HEK293 (cell line): Measurements from ENCODE around the gene PRKCD.

Source experiments
- CTCF ChIA-PET: fragments of 350-600 bp; formaldehyde crosslinking; extraction: SDS; loops from one replicate; lab custom pipeline; 2021; ENCODE audit warnings: antibody characterized with exemption; lab: Yijun Ruan, JAX
- POLR2A ChIA-PET: fragments of 300-600 bp; formaldehyde crosslinking; extraction: SDS; loops from one replicate; lab custom pipeline; 2020; ENCODE audit warnings: antibody characterized with exemption, inconsistent platforms; lab: Yijun Ruan, JAX
- H3K27ac ChIP-seq: fragments of 200-500 bp; sonication (Bioruptor generic); 2 replicates; pipeline ENCODE4 v1.5.1; 2014; ENCODE audit warnings: low read depth, low read length, control low read depth, inconsistent platforms; ENCODE audit errors: extremely low read depth
- H3K36me3 ChIP-seq, 2 experiments: fragments of 200-500 bp in 1 of 2; sonication (Bioruptor generic) in 1 of 2; 1 replicate in 1 of 2; 2 replicates in 1 of 2; pipeline ENCODE4 v1.5.1; 2014 to 2017; ENCODE audit warnings: inconsistent platforms in 2 of 2, low read length in 2 of 2; ENCODE audit not compliant: control insufficient read depth in 2 of 2, insufficient read depth in 1 of 2
- H3K4me1 ChIP-seq: fragments of 200-500 bp; sonication (Bioruptor generic); 2 replicates; pipeline ENCODE4 v1.5.1; 2014; ENCODE audit warnings: mild to moderate bottlenecking, low read length, inconsistent platforms; ENCODE audit not compliant: control insufficient read depth, insufficient read depth
- H3K4me3 ChIP-seq: 2 replicates; pipeline ENCODE4 v1.5.1; 2011; ENCODE audit warnings: low read depth, mild to moderate bottlenecking, control low read depth, low read length, moderate library complexity
- H3K9me3 ChIP-seq: fragments of 200-500 bp; sonication (Bioruptor generic); 2 replicates; pipeline ENCODE4 v1.5.1; 2014; ENCODE audit warnings: low read depth, low read length, inconsistent platforms; ENCODE audit not compliant: control insufficient read depth, insufficient read depth
- BCL11A ChIP-seq: fragments of 450-650 bp; formaldehyde crosslinking; IDR thresholded peaks from 2 replicates; pipeline ENCODE4 v1.5.1; 2016; ENCODE audit warnings: low read depth, missing biosample characterization, missing genetic modification characterization
- GFI1B ChIP-seq: fragments of 450-650 bp; formaldehyde crosslinking; IDR thresholded peaks from 2 replicates; pipeline ENCODE4 v1.5.1; 2016; ENCODE audit warnings: missing biosample characterization, missing genetic modification characterization
- GLIS2 ChIP-seq: fragments of 450-650 bp; formaldehyde crosslinking; IDR thresholded peaks from 2 replicates; pipeline ENCODE4 v1.5.1; 2016; ENCODE audit warnings: missing biosample characterization, missing genetic modification characterization
- OSR2 ChIP-seq: fragments of 450-650 bp; formaldehyde crosslinking; IDR thresholded peaks from 2 replicates; pipeline ENCODE4 v1.5.1; 2016; ENCODE audit warnings: missing biosample characterization, missing genetic modification characterization
- ZBTB21 ChIP-seq: fragments of 450-650 bp; formaldehyde crosslinking; IDR thresholded peaks from 2 replicates; pipeline ENCODE4 v1.5.1; 2017; ENCODE audit warnings: missing biosample characterization, missing genetic modification characterization
- ZBTB7A ChIP-seq: fragments of 450-650 bp; formaldehyde crosslinking; IDR thresholded peaks from 2 replicates; pipeline ENCODE4 v1.5.1; 2016; ENCODE audit warnings: low read depth, missing biosample characterization, missing genetic modification characterization
- ZFP37 ChIP-seq: fragments of 450-650 bp; formaldehyde crosslinking; IDR thresholded peaks from 2 replicates; pipeline ENCODE4 v1.5.1; 2016; ENCODE audit warnings: missing biosample characterization, missing genetic modification characterization
- ZIC2 ChIP-seq: fragments of 450-650 bp; formaldehyde crosslinking; IDR thresholded peaks from 2 replicates; pipeline ENCODE4 v1.5.1; 2016; ENCODE audit warnings: missing biosample characterization, missing genetic modification characterization
- ZNF121 ChIP-seq: fragments of 450-650 bp; formaldehyde crosslinking; IDR thresholded peaks from 2 replicates; pipeline ENCODE4 v1.5.1; 2016; ENCODE audit warnings: missing biosample characterization, missing genetic modification characterization
- ZNF133 ChIP-seq: fragments of 450-650 bp; formaldehyde crosslinking; IDR thresholded peaks from 2 replicates; pipeline ENCODE4 v1.5.1; 2016; ENCODE audit warnings: missing biosample characterization, missing genetic modification characterization
- ZNF146 ChIP-seq: fragments of 450-650 bp; formaldehyde crosslinking; IDR thresholded peaks from 2 replicates; pipeline ENCODE4 v1.5.1; 2016; ENCODE audit warnings: missing biosample characterization, missing genetic modification characterization
- ZNF302 ChIP-seq: fragments of 450-650 bp; formaldehyde crosslinking; IDR thresholded peaks from 2 replicates; pipeline ENCODE4 v1.5.1; 2016; ENCODE audit warnings: missing biosample characterization, missing genetic modification characterization, low read depth
- ZNF350 ChIP-seq: fragments of 450-650 bp; formaldehyde crosslinking; IDR thresholded peaks from 2 replicates; pipeline ENCODE4 v1.5.0; 2017; ENCODE audit warnings: missing biosample characterization, mild to moderate bottlenecking, missing genetic modification characterization
- ZNF416 ChIP-seq: fragments of 450-650 bp; formaldehyde crosslinking; IDR thresholded peaks from 2 replicates; pipeline ENCODE4 v1.5.1; 2016; ENCODE audit warnings: missing biosample characterization, missing genetic modification characterization
- ZNF48 ChIP-seq: fragments of 450-650 bp; formaldehyde crosslinking; IDR thresholded peaks from 2 replicates; pipeline ENCODE4 v1.5.1; 2016; ENCODE audit warnings: missing biosample characterization, missing genetic modification characterization
- TF ChIP-seq, protein P1 (sequence below): fragments of 450-650 bp; formaldehyde crosslinking; IDR thresholded peaks from 2 replicates; pipeline ENCODE4 v1.5.1; 2016; ENCODE audit warnings: missing biosample characterization, missing genetic modification characterization
- TF ChIP-seq, protein P2 (sequence below): fragments of 450-650 bp; formaldehyde crosslinking; IDR thresholded peaks from 2 replicates; pipeline ENCODE4 v1.5.1; 2017; ENCODE audit warnings: missing biosample characterization, missing genetic modification characterization
- TF ChIP-seq, protein P3 (sequence below): fragments of 450-650 bp; formaldehyde crosslinking; IDR thresholded peaks from 2 replicates; pipeline ENCODE4 v1.5.1; 2017; ENCODE audit warnings: missing biosample characterization, missing genetic modification characterization
- TF ChIP-seq, protein P4 (sequence below): fragments of 450-650 bp; IDR thresholded peaks from 2 replicates; pipeline ENCODE4 v1.5.1; 2018; ENCODE audit warnings: missing biosample characterization, missing genetic modification characterization

The PRKCD gene

DNA sequence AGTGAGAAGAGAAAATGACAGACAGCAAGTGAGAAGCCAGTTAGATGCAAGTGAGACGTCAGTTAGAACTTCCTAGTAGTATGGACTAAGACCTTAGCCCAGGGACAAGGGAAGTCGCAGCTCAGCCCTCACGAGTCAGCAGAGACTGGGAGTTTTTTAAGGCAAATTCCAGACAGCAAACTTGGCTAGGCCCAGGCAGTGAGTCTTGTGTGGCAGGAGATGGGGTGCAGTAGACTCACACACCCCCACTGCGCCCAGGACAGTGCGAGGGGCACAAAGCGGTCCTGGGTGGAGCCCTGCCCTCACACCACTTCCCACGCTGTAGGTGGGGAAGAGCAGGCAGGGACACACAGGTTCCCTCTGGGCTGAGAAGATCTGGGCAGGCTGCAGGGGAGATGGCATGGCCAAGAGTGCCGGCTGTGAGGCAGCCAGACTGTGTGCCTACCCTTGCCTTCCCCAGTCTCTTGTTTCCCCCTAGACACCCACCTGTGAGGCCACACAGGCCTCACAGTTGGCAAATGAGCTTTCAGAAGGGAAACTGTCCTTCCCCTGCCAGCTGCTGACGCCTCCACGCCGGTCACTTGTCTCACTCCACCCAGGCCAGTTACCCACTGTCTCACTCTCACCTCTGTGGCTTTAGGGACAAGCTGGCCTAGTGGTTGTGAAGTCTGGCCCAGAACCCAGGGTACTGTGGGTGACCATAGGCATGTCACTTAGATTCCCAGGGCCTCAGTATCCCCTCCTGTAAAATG, 13.7 kb upstream of the PRKCD start:
- ChIA-PET POLR2A (no interaction called here), CTCF (interaction anchor here (0.6 to 1.4 kb wide), 3 partner anchors 11 to 48 kb away, joined by 3 read pairs; no protein-coding TSS in a partner anchor)
- no peak overlapping the region for H3K27ac ChIP-seq
- H3K36me3 ChIP-seq, result no peaks in the 10 kb centered on the region
- no peaks in the 10 kb centered on the region for H3K9me3 ChIP-seq
- H3K4me1 ChIP-seq, result no peaks in the 10 kb centered on the region
- TF ChIP-seq OSR2 (tag by site-specific recombination), result no peak
- TF ChIP-seq ZNF146 (tag by site-specific recombination), result no peak
- no peak overlapping the region for H3K4me3 ChIP-seq

DNA sequence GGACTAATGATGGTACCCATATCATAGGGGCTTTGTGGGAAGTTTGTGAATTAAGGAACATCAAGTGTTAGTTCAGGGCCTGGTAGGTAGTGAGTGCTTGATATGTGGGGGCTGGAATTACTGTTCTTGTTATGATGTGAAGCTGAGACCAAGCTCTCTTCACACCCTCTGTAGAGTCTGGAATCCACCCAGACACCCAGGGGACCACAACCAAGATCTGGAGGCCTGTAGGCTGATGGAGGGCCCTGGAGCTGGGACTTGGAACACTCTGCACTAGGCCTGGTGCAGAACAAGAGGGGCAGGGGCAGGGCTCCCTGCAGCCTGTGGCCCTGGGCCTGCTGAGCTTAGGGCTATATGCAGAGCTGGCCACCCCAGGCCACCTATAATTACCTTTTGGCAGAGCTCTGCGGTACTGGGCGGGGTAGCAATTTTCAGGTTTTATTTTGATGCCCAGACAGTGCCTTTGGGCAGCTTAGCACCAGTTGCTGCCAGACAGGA, 13.1 kb upstream of the PRKCD start:
- Histone ChIP-seq H3K9me3 (no peaks in the 10 kb centered on the region), H3K4me3 (no peak overlapping the region), H3K4me1 (no peaks in the 10 kb centered on the region), H3K36me3 (no peaks in the 10 kb centered on the region), H3K27ac (no peak overlapping the region)
- ChIA-PET CTCF (interaction anchor here (0.5 to 1.4 kb wide), 4 partner anchors 11 to 47 kb away, joined by 3 to 4 read pairs (median 3); no protein-coding TSS in a partner anchor), POLR2A (no interaction called here)
- TF ChIP-seq ZIC2 (tag by site-specific recombination), result peak; percentile 23; the same call in 1 of the 2 replicates
- no peak for TF ChIP-seq BCL11A

DNA sequence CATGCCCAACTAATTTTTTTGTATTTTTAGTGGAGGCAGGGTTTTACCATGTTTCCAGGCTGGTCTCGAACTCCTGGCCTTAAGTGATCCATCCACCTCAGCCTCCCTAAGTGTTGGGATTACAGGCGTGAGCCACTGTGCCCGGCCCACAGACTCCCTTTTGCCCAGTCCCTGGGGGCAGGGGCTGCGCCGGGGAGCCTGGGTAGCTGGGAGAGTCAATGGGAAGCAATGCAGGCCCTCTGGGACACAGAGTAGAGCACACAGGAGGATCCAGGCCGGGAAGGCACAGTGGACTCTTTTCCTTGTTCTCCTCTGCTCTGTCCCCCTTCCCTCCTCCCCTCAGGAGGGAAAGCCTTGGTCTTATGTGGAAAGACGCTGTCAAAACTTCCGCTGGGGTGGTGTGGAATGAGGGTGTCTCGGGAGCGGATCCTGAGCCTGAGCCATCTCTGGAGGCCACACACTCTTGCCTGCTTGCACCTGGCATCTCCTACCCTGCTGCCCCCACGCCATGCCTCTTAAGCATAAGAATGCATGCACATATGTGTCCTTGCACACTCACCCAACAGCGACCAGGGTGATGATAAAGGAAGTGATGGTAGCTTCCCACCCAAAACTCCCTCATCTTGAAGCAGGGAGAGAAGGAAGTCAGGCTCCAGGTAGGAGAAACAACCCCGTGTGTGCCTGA, 11.9 kb upstream of the PRKCD start:
- Histone ChIP-seq H3K4me3 (no peak overlapping the region), H3K27ac (no peak overlapping the region)
- CTCF ChIA-PET, result interaction anchor here (1.1 kb wide), 1 partner anchor 35 kb away, joined by 3 read pairs; no protein-coding TSS in a partner anchor

More for the DNA sequence above, 11.9 kb upstream of the PRKCD start:
- Histone ChIP-seq H3K9me3 (no peaks in the 10 kb centered on the region), H3K4me1 (no peaks in the 10 kb centered on the region), H3K36me3 (no peaks in the 10 kb centered on the region)
- POLR2A ChIA-PET, result no interaction called here
- TF ChIP-seq, protein P1, sequence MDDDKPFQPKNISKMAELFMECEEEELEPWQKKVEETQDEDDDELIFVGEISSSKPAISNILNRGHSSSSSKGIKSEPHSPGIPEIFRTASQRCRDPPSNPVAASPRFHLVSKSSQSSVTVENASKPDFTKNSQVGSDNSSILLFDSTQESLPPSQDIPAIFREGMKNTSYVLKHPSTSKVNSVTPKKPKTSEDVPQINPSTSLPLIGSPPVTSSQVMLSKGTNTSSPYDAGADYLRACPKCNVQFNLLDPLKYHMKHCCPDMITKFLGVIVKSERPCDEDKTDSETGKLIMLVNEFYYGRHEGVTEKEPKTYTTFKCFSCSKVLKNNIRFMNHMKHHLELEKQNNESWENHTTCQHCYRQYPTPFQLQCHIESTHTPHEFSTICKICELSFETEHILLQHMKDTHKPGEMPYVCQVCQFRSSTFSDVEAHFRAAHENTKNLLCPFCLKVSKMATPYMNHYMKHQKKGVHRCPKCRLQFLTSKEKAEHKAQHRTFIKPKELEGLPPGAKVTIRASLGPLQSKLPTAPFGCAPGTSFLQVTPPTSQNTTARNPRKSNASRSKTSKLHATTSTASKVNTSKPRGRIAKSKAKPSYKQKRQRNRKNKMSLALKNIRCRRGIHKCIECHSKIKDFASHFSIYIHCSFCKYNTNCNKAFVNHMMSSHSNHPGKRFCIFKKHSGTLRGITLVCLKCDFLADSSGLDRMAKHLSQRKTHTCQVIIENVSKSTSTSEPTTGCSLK (tag by site-specific recombination), result no peak
- TF ChIP-seq GFI1B (no peak), ZNF133 (no peak), ZBTB21 (tag by site-specific recombination) (no peak), ZNF48 (tag by site-specific recombination) (no peak), GLIS2 (tag by site-specific recombination) (no peak), ZNF121 (tag by site-specific recombination) (no peak), ZBTB7A (no peak), ZNF350 (no peak), ZFP37 (no peak), ZNF302 (tag by site-specific recombination) (no peak), ZNF416 (tag by site-specific recombination) (no peak)
- TF ChIP-seq, protein P2, sequence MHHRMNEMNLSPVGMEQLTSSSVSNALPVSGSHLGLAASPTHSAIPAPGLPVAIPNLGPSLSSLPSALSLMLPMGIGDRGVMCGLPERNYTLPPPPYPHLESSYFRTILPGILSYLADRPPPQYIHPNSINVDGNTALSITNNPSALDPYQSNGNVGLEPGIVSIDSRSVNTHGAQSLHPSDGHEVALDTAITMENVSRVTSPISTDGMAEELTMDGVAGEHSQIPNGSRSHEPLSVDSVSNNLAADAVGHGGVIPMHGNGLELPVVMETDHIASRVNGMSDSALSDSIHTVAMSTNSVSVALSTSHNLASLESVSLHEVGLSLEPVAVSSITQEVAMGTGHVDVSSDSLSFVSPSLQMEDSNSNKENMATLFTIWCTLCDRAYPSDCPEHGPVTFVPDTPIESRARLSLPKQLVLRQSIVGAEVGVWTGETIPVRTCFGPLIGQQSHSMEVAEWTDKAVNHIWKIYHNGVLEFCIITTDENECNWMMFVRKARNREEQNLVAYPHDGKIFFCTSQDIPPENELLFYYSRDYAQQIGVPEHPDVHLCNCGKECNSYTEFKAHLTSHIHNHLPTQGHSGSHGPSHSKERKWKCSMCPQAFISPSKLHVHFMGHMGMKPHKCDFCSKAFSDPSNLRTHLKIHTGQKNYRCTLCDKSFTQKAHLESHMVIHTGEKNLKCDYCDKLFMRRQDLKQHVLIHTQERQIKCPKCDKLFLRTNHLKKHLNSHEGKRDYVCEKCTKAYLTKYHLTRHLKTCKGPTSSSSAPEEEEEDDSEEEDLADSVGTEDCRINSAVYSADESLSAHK, result no peak
- TF ChIP-seq, protein P3, sequence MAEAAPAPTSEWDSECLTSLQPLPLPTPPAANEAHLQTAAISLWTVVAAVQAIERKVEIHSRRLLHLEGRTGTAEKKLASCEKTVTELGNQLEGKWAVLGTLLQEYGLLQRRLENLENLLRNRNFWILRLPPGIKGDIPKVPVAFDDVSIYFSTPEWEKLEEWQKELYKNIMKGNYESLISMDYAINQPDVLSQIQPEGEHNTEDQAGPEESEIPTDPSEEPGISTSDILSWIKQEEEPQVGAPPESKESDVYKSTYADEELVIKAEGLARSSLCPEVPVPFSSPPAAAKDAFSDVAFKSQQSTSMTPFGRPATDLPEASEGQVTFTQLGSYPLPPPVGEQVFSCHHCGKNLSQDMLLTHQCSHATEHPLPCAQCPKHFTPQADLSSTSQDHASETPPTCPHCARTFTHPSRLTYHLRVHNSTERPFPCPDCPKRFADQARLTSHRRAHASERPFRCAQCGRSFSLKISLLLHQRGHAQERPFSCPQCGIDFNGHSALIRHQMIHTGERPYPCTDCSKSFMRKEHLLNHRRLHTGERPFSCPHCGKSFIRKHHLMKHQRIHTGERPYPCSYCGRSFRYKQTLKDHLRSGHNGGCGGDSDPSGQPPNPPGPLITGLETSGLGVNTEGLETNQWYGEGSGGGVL, result no peak
- TF ChIP-seq, protein P4, sequence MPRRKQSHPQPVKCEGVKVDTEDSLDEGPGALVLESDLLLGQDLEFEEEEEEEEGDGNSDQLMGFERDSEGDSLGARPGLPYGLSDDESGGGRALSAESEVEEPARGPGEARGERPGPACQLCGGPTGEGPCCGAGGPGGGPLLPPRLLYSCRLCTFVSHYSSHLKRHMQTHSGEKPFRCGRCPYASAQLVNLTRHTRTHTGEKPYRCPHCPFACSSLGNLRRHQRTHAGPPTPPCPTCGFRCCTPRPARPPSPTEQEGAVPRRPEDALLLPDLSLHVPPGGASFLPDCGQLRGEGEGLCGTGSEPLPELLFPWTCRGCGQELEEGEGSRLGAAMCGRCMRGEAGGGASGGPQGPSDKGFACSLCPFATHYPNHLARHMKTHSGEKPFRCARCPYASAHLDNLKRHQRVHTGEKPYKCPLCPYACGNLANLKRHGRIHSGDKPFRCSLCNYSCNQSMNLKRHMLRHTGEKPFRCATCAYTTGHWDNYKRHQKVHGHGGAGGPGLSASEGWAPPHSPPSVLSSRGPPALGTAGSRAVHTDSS (tag by site-specific recombination), result no peak
